ENCODE results near the gene KCNK5.

DNA sequence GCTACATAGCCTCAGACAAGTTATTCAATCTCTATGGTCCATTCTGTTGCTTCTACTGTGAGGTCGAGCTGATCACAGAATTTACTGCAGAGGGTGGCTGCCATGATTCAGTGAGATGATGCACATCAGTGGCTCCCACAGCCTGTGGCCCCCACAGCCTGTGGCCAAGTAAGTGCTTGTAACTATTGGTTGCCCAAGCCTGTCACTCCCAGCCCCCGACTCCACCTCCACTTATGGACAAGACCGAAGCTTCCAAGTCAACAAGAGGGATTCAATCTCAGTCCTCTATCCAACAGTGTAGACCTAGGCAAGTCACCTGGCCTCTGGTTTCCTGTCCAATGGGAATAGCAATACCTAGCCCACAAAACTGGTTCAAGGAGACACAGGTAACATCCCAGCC is 8.2 kb downstream of the KCNK5 start:
- TF ChIP-seq, protein P1, sequence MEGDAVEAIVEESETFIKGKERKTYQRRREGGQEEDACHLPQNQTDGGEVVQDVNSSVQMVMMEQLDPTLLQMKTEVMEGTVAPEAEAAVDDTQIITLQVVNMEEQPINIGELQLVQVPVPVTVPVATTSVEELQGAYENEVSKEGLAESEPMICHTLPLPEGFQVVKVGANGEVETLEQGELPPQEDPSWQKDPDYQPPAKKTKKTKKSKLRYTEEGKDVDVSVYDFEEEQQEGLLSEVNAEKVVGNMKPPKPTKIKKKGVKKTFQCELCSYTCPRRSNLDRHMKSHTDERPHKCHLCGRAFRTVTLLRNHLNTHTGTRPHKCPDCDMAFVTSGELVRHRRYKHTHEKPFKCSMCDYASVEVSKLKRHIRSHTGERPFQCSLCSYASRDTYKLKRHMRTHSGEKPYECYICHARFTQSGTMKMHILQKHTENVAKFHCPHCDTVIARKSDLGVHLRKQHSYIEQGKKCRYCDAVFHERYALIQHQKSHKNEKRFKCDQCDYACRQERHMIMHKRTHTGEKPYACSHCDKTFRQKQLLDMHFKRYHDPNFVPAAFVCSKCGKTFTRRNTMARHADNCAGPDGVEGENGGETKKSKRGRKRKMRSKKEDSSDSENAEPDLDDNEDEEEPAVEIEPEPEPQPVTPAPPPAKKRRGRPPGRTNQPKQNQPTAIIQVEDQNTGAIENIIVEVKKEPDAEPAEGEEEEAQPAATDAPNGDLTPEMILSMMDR (IDR thresholded peaks at IDR 0.05; ENCODE audit: low read depth, low read length, missing input control): no peak
- no peak for TF ChIP-seq GABPA (IDR thresholded peaks at IDR 0.05 in 1 of 2, conservative IDR thresholded peaks at IDR 0.05 in 1 of 2)
- no peak for TF ChIP-seq RAD21 (IDR thresholded peaks at IDR 0.05)
- no peak for TF ChIP-seq TAF1 (conservative IDR thresholded peaks at IDR 0.05)
- TF ChIP-seq, protein P2, sequence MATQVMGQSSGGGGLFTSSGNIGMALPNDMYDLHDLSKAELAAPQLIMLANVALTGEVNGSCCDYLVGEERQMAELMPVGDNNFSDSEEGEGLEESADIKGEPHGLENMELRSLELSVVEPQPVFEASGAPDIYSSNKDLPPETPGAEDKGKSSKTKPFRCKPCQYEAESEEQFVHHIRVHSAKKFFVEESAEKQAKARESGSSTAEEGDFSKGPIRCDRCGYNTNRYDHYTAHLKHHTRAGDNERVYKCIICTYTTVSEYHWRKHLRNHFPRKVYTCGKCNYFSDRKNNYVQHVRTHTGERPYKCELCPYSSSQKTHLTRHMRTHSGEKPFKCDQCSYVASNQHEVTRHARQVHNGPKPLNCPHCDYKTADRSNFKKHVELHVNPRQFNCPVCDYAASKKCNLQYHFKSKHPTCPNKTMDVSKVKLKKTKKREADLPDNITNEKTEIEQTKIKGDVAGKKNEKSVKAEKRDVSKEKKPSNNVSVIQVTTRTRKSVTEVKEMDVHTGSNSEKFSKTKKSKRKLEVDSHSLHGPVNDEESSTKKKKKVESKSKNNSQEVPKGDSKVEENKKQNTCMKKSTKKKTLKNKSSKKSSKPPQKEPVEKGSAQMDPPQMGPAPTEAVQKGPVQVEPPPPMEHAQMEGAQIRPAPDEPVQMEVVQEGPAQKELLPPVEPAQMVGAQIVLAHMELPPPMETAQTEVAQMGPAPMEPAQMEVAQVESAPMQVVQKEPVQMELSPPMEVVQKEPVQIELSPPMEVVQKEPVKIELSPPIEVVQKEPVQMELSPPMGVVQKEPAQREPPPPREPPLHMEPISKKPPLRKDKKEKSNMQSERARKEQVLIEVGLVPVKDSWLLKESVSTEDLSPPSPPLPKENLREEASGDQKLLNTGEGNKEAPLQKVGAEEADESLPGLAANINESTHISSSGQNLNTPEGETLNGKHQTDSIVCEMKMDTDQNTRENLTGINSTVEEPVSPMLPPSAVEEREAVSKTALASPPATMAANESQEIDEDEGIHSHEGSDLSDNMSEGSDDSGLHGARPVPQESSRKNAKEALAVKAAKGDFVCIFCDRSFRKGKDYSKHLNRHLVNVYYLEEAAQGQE (IDR thresholded peaks at IDR 0.05): no peak
- TF ChIP-seq YY1 (IDR thresholded peaks at IDR 0.05): no peak
- TF ChIP-seq, protein P3, sequence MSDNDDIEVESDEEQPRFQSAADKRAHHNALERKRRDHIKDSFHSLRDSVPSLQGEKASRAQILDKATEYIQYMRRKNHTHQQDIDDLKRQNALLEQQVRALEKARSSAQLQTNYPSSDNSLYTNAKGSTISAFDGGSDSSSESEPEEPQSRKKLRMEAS (IDR thresholded peaks at IDR 0.05): no peak
- TF ChIP-seq SP1 (IDR thresholded peaks at IDR 0.05): no peak
